H1 (cell line): Measurements from ENCODE around the gene GMEB1. TPM values are rescaled to one million over a fixed set of nuclear protein-coding genes. Genes with fewer than 3 reads are reported as not detected.

Source experiments
- CTCF ChIA-PET: fragments of 300-600 bp; sonication (Branson Sonifier 250); formaldehyde crosslinking; loops from one replicate; lab custom pipeline; 2021; ENCODE audit not compliant: partially characterized antibody; lab: Charles Lee
- POLR2A ChIA-PET: fragments of 300-600 bp; sonication (Branson Sonifier 250); formaldehyde crosslinking; loops from one replicate; lab custom pipeline; 2021; ENCODE audit warnings: inconsistent platforms; ENCODE audit not compliant: partially characterized antibody; lab: Charles Lee
- DNase-seq, 2 experiments: peaks; one replicate each; pipeline versions ENCODE4 v3.0.0 to v3.0.0-alpha.2; 2010 to 2022; ENCODE audit warnings: low spot score in 2 of 2, low read depth in 1 of 2, mixed read lengths in 1 of 2
- FAIRE-seq: peaks from 2 replicates; lab custom pipeline; 2011; peaks lifted over from hg19 to GRCh38; lab: Jason Lieb, UNC
- H2AFZ ChIP-seq: 2 replicates; pipeline ENCODE4 v1.8.1; 2012; ENCODE audit warnings: low read length, inconsistent platforms
- H2AK5ac ChIP-seq: 2 replicates; pipeline ENCODE4 v1.6.1; 2013; ENCODE audit warnings: low read depth, low read length
- H2BK120ac ChIP-seq: replicated peaks from 2 replicates; pipeline ENCODE3; 2013; ENCODE audit warnings: low read depth, low read length, inconsistent platforms
- H2BK12ac ChIP-seq: 2 replicates; pipeline ENCODE4 v1.6.1; 2013; ENCODE audit warnings: low read depth, low read length
- H2BK15ac ChIP-seq: 2 replicates; pipeline ENCODE4 v1.6.1; 2013; ENCODE audit warnings: low read length
- H2BK20ac ChIP-seq: 2 replicates; pipeline ENCODE4 v1.6.1; 2013; ENCODE audit warnings: low read length
- H2BK5ac ChIP-seq: 2 replicates; pipeline ENCODE4 v1.6.1; 2013; ENCODE audit warnings: low read depth, low read length
- H3K14ac ChIP-seq: 2 replicates; pipeline ENCODE4 v1.6.1; 2013; ENCODE audit warnings: inconsistent platforms; ENCODE audit not compliant: insufficient read length
- H3K18ac ChIP-seq: 2 replicates; pipeline ENCODE4 v1.6.1; 2013; ENCODE audit warnings: low read length; ENCODE audit errors: extremely low read depth
- H3K23ac ChIP-seq: 2 replicates; pipeline ENCODE4 v1.6.1; 2013; ENCODE audit warnings: inconsistent platforms; ENCODE audit not compliant: insufficient read length
- H3K23me2 ChIP-seq: 2 replicates; pipeline ENCODE4 v1.6.1; 2013; ENCODE audit warnings: low read depth, low read length
- H3K27ac ChIP-seq: 2 replicates; pipeline ENCODE4 v1.6.1; 2011; ENCODE audit warnings: low read depth, low read length, inconsistent platforms
- H3K27me3 ChIP-seq, 4 experiments: replicated peaks in 1 of 4; 1 replicate in 1 of 4; 2 replicates in 3 of 4; pipeline versions ENCODE4 v1.6.1 to v1.8.1; 2011 to 2013; ENCODE audit warnings: low read length in 3 of 4, mild to moderate bottlenecking in 3 of 4, inconsistent platforms in 2 of 4, mixed read lengths in 2 of 4, moderate library complexity in 1 of 4; ENCODE audit not compliant: control insufficient read depth in 3 of 4, insufficient read depth in 3 of 4; ENCODE audit errors: extremely low read depth in 1 of 4
- H3K36me3 ChIP-seq, 4 experiments: 2 replicates each; pipeline versions ENCODE4 v1.6.1 to v1.8.1; 2011 to 2013; ENCODE audit warnings: mild to moderate bottlenecking in 4 of 4, low read length in 3 of 4, moderate library complexity in 2 of 4, control low read depth in 1 of 4, inconsistent platforms in 1 of 4; ENCODE audit not compliant: insufficient read depth in 4 of 4, control insufficient read depth in 2 of 4
- H3K4ac ChIP-seq: replicated peaks from 2 replicates; pipeline ENCODE3; 2013; ENCODE audit warnings: low read length, low read depth, mixed read lengths, inconsistent platforms; ENCODE audit not compliant: insufficient read length
- H3K4me1 ChIP-seq, 4 experiments: replicated peaks in 1 of 4; 1 replicate in 1 of 4; 2 replicates in 3 of 4; pipeline versions ENCODE4 v1.6.1 to v1.8.1; 2011 to 2013; ENCODE audit warnings: low read length in 3 of 4, inconsistent platforms in 2 of 4, mixed read lengths in 1 of 4; ENCODE audit not compliant: insufficient read depth in 4 of 4, control insufficient read depth in 3 of 4
- H3K4me2 ChIP-seq, 2 experiments: 2 replicates each; pipeline versions ENCODE4 v1.6.1 to v1.8.1; 2011 to 2013; ENCODE audit warnings: low read depth in 2 of 2, low read length in 2 of 2, control low read depth in 1 of 2, inconsistent platforms in 1 of 2, mild to moderate bottlenecking in 1 of 2; ENCODE audit not compliant: insufficient read depth in 1 of 2
- H3K4me3 ChIP-seq, 4 experiments: fragments of 200-600, 300-600 bp in 1 of 4; sonication (generic), shearing (Covaris generic), sonication (Bioruptor Twin) in 1 of 4; 2 replicates each; pipeline versions ENCODE4 v1.5.1 to v1.8.1; 2011 to 2016; ENCODE audit warnings: low read length in 4 of 4, low read depth in 3 of 4, control low read depth in 2 of 4, inconsistent platforms in 2 of 4, mild to moderate bottlenecking in 2 of 4, mixed read lengths in 1 of 4, moderate library complexity in 1 of 4; ENCODE audit not compliant: insufficient read depth in 2 of 4; ENCODE audit errors: extremely low read depth in 1 of 4
- H3K56ac ChIP-seq: replicated peaks from 2 replicates; pipeline ENCODE3; 2013; ENCODE audit warnings: low read depth, mild to moderate bottlenecking, mixed read lengths, low read length, inconsistent platforms; ENCODE audit not compliant: insufficient read length
- H3K79me1 ChIP-seq: 2 replicates; pipeline ENCODE4 v1.6.1; 2013; ENCODE audit warnings: low read depth, low read length, control low read depth
- H3K79me2 ChIP-seq, 2 experiments: 2 replicates each; pipeline versions ENCODE4 v1.6.1 to v1.8.1; 2012 to 2013; ENCODE audit warnings: low read length in 2 of 2, mild to moderate bottlenecking in 2 of 2, inconsistent platforms in 1 of 2; ENCODE audit not compliant: insufficient read depth in 2 of 2, control insufficient read depth in 1 of 2
- H3K9ac ChIP-seq, 4 experiments: replicated peaks in 1 of 4; 1 replicate in 1 of 4; 2 replicates in 3 of 4; pipeline versions ENCODE4 v1.6.1 to v1.8.1; 2011 to 2013; ENCODE audit warnings: low read depth in 3 of 4, low read length in 3 of 4, control low read depth in 2 of 4, mild to moderate bottlenecking in 2 of 4, moderate library complexity in 2 of 4, inconsistent platforms in 1 of 4; ENCODE audit errors: extremely low read depth in 1 of 4
- H3K9me3 ChIP-seq, 2 experiments: 2 replicates each; pipeline versions ENCODE4 v1.6.1 to v1.8.1; 2012 to 2013; ENCODE audit warnings: mild to moderate bottlenecking in 2 of 2, moderate library complexity in 2 of 2, control low read depth in 1 of 2, inconsistent platforms in 1 of 2, low read depth in 1 of 2, low read length in 1 of 2, mixed read lengths in 1 of 2; ENCODE audit not compliant: insufficient read depth in 2 of 2
- H4K20me1 ChIP-seq, 2 experiments: replicated peaks in 1 of 2; 2 replicates each; pipeline versions ENCODE3 to v1.8.1; 2011 to 2013; ENCODE audit warnings: inconsistent platforms in 2 of 2, low read length in 2 of 2, mild to moderate bottlenecking in 1 of 2; ENCODE audit not compliant: insufficient read depth in 2 of 2, control insufficient read depth in 1 of 2
- H4K5ac ChIP-seq: 2 replicates; pipeline ENCODE4 v1.6.1; 2013; ENCODE audit warnings: low read length, low read depth, mixed read lengths, inconsistent platforms; ENCODE audit not compliant: insufficient read length
- H4K8ac ChIP-seq: 2 replicates; pipeline ENCODE4 v1.8.0; 2013; ENCODE audit warnings: mild to moderate bottlenecking, moderate library complexity, low read length, inconsistent platforms; ENCODE audit not compliant: insufficient read depth; ENCODE audit errors: extremely low read depth
- H4K91ac ChIP-seq: replicated peaks from 2 replicates; pipeline ENCODE3; 2013; ENCODE audit warnings: low read length, mixed read lengths, inconsistent platforms; ENCODE audit not compliant: insufficient read length
- BACH1 ChIP-seq: IDR thresholded peaks from 2 replicates; pipeline ENCODE4 v1.6.1; 2012; ENCODE audit warnings: low read length, improper control_type of control experiment
- CBX8 ChIP-seq: fragments of 300-800, 300-1000 bp; sonication (generic); IDR thresholded peaks from 2 replicates; pipeline ENCODE4 v1.7.1; 2016; ENCODE audit warnings: low read depth, low read length, borderline replicate concordance
- CREB1 ChIP-seq: IDR thresholded peaks from 2 replicates; pipeline ENCODE4 v1.6.1; 2012; ENCODE audit warnings: inconsistent platforms
- GABPA ChIP-seq: IDR thresholded peaks from 2 replicates; pipeline ENCODE4 v1.6.1; 2011; ENCODE audit warnings: mild to moderate bottlenecking, low read length, moderate library complexity, borderline replicate concordance; ENCODE audit not compliant: insufficient read depth
- HDAC2 ChIP-seq, 2 experiments: fragments of 300-600 bp in 1 of 2; sonication (generic) in 1 of 2; IDR thresholded peaks; 2 replicates each; pipeline ENCODE4 v1.6.1; 2011 to 2012; ENCODE audit warnings: low read depth in 2 of 2, low read length in 2 of 2, mild to moderate bottlenecking in 2 of 2, moderate library complexity in 2 of 2, borderline replicate concordance in 1 of 2, inconsistent platforms in 1 of 2
- HDAC6 ChIP-seq: IDR thresholded peaks from one replicate; pipeline ENCODE4 v1.7.1; 2012; ENCODE audit warnings: low read depth, mild to moderate bottlenecking, inconsistent platforms, low read length, moderate library complexity
- JUN ChIP-seq: IDR thresholded peaks from 2 replicates; pipeline ENCODE4 v1.6.1; 2011; ENCODE audit warnings: low read depth, mild to moderate bottlenecking, improper control_type of control experiment, low read length
- MAX ChIP-seq: IDR thresholded peaks from 2 replicates; pipeline ENCODE4 v1.6.1; 2012; ENCODE audit warnings: inconsistent platforms
- RNF2 ChIP-seq: fragments of 200-900, 300-1000 bp; sonication (generic); IDR thresholded peaks from 2 replicates; pipeline ENCODE4 v1.7.1; 2016; ENCODE audit warnings: borderline replicate concordance, low read depth, mild to moderate bottlenecking, antibody characterized with exemption, low read length; ENCODE audit not compliant: poor library complexity, severe bottlenecking; ENCODE audit errors: missing control alignments
- SIRT6 ChIP-seq: IDR thresholded peaks from one replicate; pipeline ENCODE4 v1.7.1; 2012; ENCODE audit warnings: low read length, inconsistent platforms
- TCF12 ChIP-seq: IDR thresholded peaks from 2 replicates; pipeline ENCODE4 v1.6.1; 2011; ENCODE audit warnings: low read depth, mild to moderate bottlenecking, low read length
- WGBS, 2 experiments: shearing (Covaris generic) in 1 of 2; methylation state at CpG; one replicate each; pipeline versions ENCODE4 v1.1.6 to v1.1.7; 2013 to 2015; ENCODE audit warnings: low lambda C conversion rate in 2 of 2, mixed read lengths in 2 of 2, inconsistent platforms in 1 of 2, low coverage in 1 of 2, missing lambda C conversion rate in 1 of 2; ENCODE audit not compliant: insufficient replicate concordance in 2 of 2, insufficient coverage in 1 of 2, insufficient read length in 1 of 2; ENCODE audit errors: extremely low coverage in 1 of 2, missing lambda C conversion rate in 1 of 2; 5-methylcytosine and 5-hydroxymethylcytosine counted together
- polyA plus RNA-seq, 7 experiments: library from polyadenylated mRNA; depleted of rRNA in 3 of 7; stranded (reverse) in 5 of 7; unstranded in 2 of 7; fragments of >200 nt in 5 of 7; fragments of 200-250 nt in 2 of 7; gene quantifications; 1 replicate in 5 of 7; 2 replicates in 1 of 7; 4 replicates in 1 of 7; pipeline versions ENCODE4 v1.2.1 to v1.2.3, GENCODE V29; 2011 to 2013; ENCODE audit warnings: missing spikeins in 2 of 7, mixed read lengths in 2 of 7
- total RNA-seq: library from RNA; stranded (reverse); fragmentation: NEBNext Ultra II Directional; extraction: Animal tissue kit (Norgen Biotek cat#: 25700); gene quantifications from 2 replicates; pipeline ENCODE4 v1.2.1, GENCODE V29; 2021
- TF ChIP-seq, protein P1 (sequence below): IDR thresholded peaks from 2 replicates; pipeline ENCODE4 v1.6.1; 2012; ENCODE audit warnings: low read length, inconsistent platforms

GMEB1 gene
- total and polyA plus RNA-seq, 2 of the 8 experiments (the other 6 are each of a cell fraction or from before 2014, with no cell fraction given): 13.3 to 26.2 TPM

DNA sequence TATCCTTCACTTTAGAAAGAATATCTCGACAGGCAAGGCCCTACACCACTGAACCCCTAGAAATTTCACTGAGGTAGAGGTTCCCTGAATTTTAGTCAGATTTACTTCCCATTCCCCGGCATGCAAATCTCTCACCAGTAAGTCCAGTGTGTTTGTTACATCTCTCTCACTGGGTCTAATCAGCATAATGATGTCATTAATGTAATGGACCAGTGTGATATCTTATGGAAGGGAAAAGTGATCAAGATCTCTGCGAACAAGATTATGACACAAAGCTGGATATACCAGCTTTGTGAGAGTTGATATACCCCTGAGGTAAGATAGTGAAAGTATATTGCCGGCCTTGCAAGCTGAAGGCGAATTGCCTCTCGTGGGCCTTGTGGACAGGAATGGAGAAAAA is 12.2 kb upstream of the GMEB1 start:
- Histone ChIP-seq H3K9ac (no peak overlapping the region), H3K27me3 (no peaks in the 10 kb centered on the region), H3K4me2 (no peak overlapping the region), H3K4me1 (no peaks in the 10 kb centered on the region), H2AFZ (no peak overlapping the region), H3K9me3 (no peaks in the 10 kb centered on the region), H3K14ac (no peak overlapping the region), H3K18ac (no peak overlapping the region), H2BK120ac (no peak overlapping the region), H4K20me1 (no peaks in the 10 kb centered on the region), H2BK15ac (no peak overlapping the region), H4K91ac (no peak overlapping the region), H3K23me2 (no peaks in the 10 kb centered on the region), H3K56ac (no peak overlapping the region), H3K4ac (no peak overlapping the region), H3K27ac (no peak overlapping the region), H3K23ac (no peak overlapping the region), H3K4me3 (no peak overlapping the region), H2BK5ac (no peak overlapping the region), H2BK12ac (no peak overlapping the region), H4K8ac (no peak overlapping the region), H3K79me1 (no peaks in the 10 kb centered on the region), H4K5ac (no peak overlapping the region), H2AK5ac (no peak overlapping the region), H2BK20ac (no peak overlapping the region), H3K79me2 (no peaks in the 10 kb centered on the region), H3K36me3 (no peaks in the 10 kb centered on the region)
- WGBS, 2 experiments: 95% methylated on average over 6 of the region's 6 CpGs; no CpG with 5 or more reads in 1 of the 2 experiments
- ChIA-PET POLR2A (interaction anchor here (0.9 to 2.0 kb wide), 5 partner anchors 8 to 95 kb away, joined by 3 to 9 read pairs (median 4); partner anchors contain the start of genes GMEB1 and RNU11), CTCF (interaction anchor here (2.6 kb wide), 1 partner anchor 12 kb away, joined by 7 read pairs; the partner anchor contains the start of gene GMEB1)
- DNase-seq (no peak), FAIRE-seq (no peak)
- TF ChIP-seq CREB1: no peak
- TF ChIP-seq TCF12: no peak
- no peak for TF ChIP-seq HDAC2 (IDR thresholded peaks at IDR 0.05; ENCODE audit: borderline replicate concordance in 1 of 2, low read depth in 2 of 2, low read length in 2 of 2)
- TF ChIP-seq CBX8: no peak
- no peak for TF ChIP-seq GABPA
- TF ChIP-seq RNF2: no peak
- TF ChIP-seq, protein P1, sequence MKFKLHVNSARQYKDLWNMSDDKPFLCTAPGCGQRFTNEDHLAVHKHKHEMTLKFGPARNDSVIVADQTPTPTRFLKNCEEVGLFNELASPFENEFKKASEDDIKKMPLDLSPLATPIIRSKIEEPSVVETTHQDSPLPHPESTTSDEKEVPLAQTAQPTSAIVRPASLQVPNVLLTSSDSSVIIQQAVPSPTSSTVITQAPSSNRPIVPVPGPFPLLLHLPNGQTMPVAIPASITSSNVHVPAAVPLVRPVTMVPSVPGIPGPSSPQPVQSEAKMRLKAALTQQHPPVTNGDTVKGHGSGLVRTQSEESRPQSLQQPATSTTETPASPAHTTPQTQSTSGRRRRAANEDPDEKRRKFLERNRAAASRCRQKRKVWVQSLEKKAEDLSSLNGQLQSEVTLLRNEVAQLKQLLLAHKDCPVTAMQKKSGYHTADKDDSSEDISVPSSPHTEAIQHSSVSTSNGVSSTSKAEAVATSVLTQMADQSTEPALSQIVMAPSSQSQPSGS: no peak
- no peak for TF ChIP-seq BACH1
- TF ChIP-seq JUN: no peak
- no peak for TF ChIP-seq MAX
- no peak for TF ChIP-seq SIRT6
- TF ChIP-seq HDAC6: no peak
